ENCODE data around the gene CSF2RB. TPM values are rescaled to one million over a fixed set of nuclear protein-coding genes. Genes with fewer than 3 reads are reported as not detected.

The CSF2RB gene
- total RNA-seq, 1 donor from 2014 or later = not detected

DNA sequence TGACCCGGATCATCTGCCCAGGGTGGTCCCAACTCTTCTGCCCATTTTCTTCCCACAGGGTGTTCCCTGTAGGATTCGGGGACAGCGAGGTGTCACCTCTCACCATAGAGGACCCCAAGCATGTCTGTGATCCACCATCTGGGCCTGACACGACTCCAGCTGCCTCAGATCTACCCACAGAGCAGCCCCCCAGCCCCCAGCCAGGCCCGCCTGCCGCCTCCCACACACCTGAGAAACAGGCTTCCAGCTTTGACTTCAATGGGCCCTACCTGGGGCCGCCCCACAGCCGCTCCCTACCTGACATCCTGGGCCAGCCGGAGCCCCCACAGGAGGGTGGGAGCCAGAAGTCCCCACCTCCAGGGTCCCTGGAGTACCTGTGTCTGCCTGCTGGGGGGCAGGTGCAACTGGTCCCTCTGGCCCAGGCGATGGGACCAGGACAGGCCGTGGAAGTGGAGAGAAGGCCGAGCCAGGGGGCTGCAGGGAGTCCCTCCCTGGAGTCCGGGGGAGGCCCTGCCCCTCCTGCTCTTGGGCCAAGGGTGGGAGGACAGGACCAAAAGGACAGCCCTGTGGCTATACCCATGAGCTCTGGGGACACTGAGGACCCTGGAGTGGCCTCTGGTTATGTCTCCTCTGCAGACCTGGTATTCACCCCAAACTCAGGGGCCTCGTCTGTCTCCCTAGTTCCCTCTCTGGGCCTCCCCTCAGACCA, 24.0 kb downstream of the CSF2RB start:
- TF ChIP-seq, protein P1, sequence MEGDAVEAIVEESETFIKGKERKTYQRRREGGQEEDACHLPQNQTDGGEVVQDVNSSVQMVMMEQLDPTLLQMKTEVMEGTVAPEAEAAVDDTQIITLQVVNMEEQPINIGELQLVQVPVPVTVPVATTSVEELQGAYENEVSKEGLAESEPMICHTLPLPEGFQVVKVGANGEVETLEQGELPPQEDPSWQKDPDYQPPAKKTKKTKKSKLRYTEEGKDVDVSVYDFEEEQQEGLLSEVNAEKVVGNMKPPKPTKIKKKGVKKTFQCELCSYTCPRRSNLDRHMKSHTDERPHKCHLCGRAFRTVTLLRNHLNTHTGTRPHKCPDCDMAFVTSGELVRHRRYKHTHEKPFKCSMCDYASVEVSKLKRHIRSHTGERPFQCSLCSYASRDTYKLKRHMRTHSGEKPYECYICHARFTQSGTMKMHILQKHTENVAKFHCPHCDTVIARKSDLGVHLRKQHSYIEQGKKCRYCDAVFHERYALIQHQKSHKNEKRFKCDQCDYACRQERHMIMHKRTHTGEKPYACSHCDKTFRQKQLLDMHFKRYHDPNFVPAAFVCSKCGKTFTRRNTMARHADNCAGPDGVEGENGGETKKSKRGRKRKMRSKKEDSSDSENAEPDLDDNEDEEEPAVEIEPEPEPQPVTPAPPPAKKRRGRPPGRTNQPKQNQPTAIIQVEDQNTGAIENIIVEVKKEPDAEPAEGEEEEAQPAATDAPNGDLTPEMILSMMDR (IDR thresholded peaks at IDR 0.05; ENCODE audit: partially characterized antibody, unreplicated experiment) = no peak
- DNase-seq = no peak
- no peaks in the 10 kb centered on the region for H3K27me3 Mint-ChIP-seq (ENCODE audit: unreplicated experiment)
- H3K27ac Mint-ChIP-seq (ENCODE audit: unreplicated experiment) = no peak overlapping the region
- H3K36me3 Mint-ChIP-seq (ENCODE audit: unreplicated experiment) = no peaks in the 10 kb centered on the region
- no peaks in the 10 kb centered on the region for H3K4me1 Mint-ChIP-seq (ENCODE audit: low read depth, unreplicated experiment)
- H3K9me3 Mint-ChIP-seq (ENCODE audit: unreplicated experiment) = peaks cover 3% of the 10 kb centered on the region
- H3K4me3 Mint-ChIP-seq (ENCODE audit: unreplicated experiment) = no peak overlapping the region

DNA sequence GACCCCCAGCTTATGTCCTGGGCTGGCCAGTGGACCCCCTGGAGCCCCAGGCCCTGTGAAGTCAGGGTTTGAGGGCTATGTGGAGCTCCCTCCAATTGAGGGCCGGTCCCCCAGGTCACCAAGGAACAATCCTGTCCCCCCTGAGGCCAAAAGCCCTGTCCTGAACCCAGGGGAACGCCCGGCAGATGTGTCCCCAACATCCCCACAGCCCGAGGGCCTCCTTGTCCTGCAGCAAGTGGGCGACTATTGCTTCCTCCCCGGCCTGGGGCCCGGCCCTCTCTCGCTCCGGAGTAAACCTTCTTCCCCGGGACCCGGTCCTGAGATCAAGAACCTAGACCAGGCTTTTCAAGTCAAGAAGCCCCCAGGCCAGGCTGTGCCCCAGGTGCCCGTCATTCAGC, 24.6 kb downstream of the CSF2RB start:
- Mint-ChIP-seq H3K4me3 (ENCODE audit: unreplicated experiment) (no peak overlapping the region), H3K4me1 (ENCODE audit: low read depth, unreplicated experiment) (no peaks in the 10 kb centered on the region), H3K36me3 (ENCODE audit: unreplicated experiment) (no peaks in the 10 kb centered on the region), H3K9me3 (ENCODE audit: unreplicated experiment) (peaks cover 3% of the 10 kb centered on the region), H3K27me3 (ENCODE audit: unreplicated experiment) (no peaks in the 10 kb centered on the region), H3K27ac (ENCODE audit: unreplicated experiment) (no peak overlapping the region)
- TF ChIP-seq, protein P1 (IDR thresholded peaks at IDR 0.05; ENCODE audit: partially characterized antibody, unreplicated experiment) = no peak
- no peak for DNase-seq

DNA sequence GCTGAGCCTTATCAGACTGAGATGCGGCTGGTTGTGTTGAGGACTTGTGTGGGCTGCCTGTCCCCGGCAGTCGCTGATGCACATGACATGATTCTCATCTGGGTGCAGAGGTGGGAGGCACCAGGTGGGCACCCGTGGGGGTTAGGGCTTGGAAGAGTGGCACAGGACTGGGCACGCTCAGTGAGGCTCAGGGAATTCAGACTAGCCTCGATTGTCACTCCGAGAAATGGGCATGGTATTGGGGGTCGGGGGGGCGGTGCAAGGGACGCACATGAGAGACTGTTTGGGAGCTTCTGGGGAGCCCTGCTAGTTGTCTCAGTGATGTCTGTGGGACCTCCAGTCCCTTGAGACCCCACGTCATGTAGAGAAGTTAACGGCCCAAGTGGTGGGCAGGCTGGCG, 25.5 kb downstream of the CSF2RB start:
- Mint-ChIP-seq H3K27ac (ENCODE audit: unreplicated experiment) (no peak overlapping the region), H3K9me3 (ENCODE audit: unreplicated experiment) (peaks cover 3% of the 10 kb centered on the region), H3K4me3 (ENCODE audit: unreplicated experiment) (no peak overlapping the region), H3K27me3 (ENCODE audit: unreplicated experiment) (peaks cover 4% of the 10 kb centered on the region), H3K4me1 (ENCODE audit: low read depth, unreplicated experiment) (no peaks in the 10 kb centered on the region), H3K36me3 (ENCODE audit: unreplicated experiment) (no peaks in the 10 kb centered on the region)
- DNase-seq = no peak
- TF ChIP-seq, protein P1 (IDR thresholded peaks at IDR 0.05; ENCODE audit: partially characterized antibody, unreplicated experiment) = no peak

DNA sequence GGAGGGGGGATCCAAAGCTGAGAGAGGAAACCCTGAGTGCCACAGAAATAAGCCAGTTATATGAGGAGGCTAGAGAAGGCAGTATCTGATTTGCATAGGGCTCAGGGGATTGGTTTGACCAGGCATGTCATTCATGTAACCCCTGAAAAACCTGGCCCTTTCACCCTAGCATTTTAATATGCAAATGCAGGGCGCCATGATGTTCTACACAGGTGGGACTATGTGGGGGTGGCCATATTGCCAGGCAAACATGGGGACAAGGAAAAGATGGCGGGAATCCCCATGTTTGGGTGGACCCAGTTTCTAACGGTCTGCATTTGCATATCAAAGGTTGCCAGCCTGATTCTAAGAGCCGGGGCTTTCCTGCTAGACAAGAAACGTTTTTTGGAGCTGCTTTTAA, 27.2 kb downstream of the CSF2RB start:
- Mint-ChIP-seq H3K4me3 (ENCODE audit: unreplicated experiment) (no peak overlapping the region), H3K27me3 (ENCODE audit: unreplicated experiment) (peaks cover 4% of the 10 kb centered on the region), H3K36me3 (ENCODE audit: unreplicated experiment) (no peaks in the 10 kb centered on the region), H3K4me1 (ENCODE audit: low read depth, unreplicated experiment) (no peaks in the 10 kb centered on the region), H3K27ac (ENCODE audit: unreplicated experiment) (no peak overlapping the region), H3K9me3 (ENCODE audit: unreplicated experiment) (peaks cover 1% of the 10 kb centered on the region)
- TF ChIP-seq, protein P1 (IDR thresholded peaks at IDR 0.05; ENCODE audit: partially characterized antibody, unreplicated experiment) = no peak
- DNase-seq = no peak

DNA sequence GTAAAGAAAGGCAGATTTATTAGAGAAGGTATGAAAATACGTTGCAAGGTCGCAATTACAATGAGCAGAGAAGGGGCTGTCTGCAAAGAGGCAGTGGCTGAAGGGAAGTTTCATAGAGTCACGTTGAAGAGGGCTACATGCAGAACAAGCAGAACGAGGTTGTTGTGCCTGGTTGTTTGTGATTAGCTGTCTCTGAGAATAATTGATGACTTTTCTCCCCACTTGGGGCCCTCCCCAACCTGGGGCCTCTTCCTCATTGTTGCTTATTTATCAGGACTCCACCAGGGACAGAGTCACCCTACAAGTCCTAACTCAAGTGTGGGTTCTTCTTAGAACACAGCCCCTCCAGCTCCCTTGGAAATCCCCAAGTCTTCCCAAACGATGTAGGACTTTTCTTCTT, 29.1 kb downstream of the CSF2RB start:
- Mint-ChIP-seq H3K4me1 (ENCODE audit: low read depth, unreplicated experiment) (no peaks in the 10 kb centered on the region), H3K27me3 (ENCODE audit: unreplicated experiment) (peaks cover 4% of the 10 kb centered on the region), H3K36me3 (ENCODE audit: unreplicated experiment) (no peaks in the 10 kb centered on the region), H3K9me3 (ENCODE audit: unreplicated experiment) (peaks cover 1% of the 10 kb centered on the region), H3K27ac (ENCODE audit: unreplicated experiment) (no peak overlapping the region), H3K4me3 (ENCODE audit: unreplicated experiment) (no peak overlapping the region)
- TF ChIP-seq, protein P1 (IDR thresholded peaks at IDR 0.05; ENCODE audit: partially characterized antibody, unreplicated experiment) = no peak
- no peak for DNase-seq

Measured in glutamatergic neuron (in vitro differentiated cells).